BLaER1 (cell line): ENCODE data around the gene KDM4B.
A peak's percentile ranks its signal among the peaks of the same experiment; 100 is the strongest.

Source experiments
- H3K27ac ChIP-seq: shearing (Covaris generic); formaldehyde crosslinking; 2 replicates; pipeline ENCODE4 v1.8.1; 2022
- H3K27me3 ChIP-seq: shearing (Covaris generic); formaldehyde crosslinking; 2 replicates; pipeline ENCODE4 v1.8.1; 2022
- H3K36me3 ChIP-seq: shearing (Covaris generic); formaldehyde crosslinking; 2 replicates; pipeline ENCODE4 v1.8.1; 2022
- H3K4me1 ChIP-seq: shearing (Covaris generic); formaldehyde crosslinking; 2 replicates; pipeline ENCODE4 v1.8.1; 2022
- H3K4me2 ChIP-seq: shearing (Covaris generic); formaldehyde crosslinking; 2 replicates; pipeline ENCODE4 v1.8.1; 2022
- H3K4me3 ChIP-seq: shearing (Covaris generic); formaldehyde crosslinking; 2 replicates; pipeline ENCODE4 v1.8.1; 2022
- H3K9ac ChIP-seq: shearing (Covaris generic); formaldehyde crosslinking; 2 replicates; pipeline ENCODE4 v1.8.1; 2022
- H3K9me3 ChIP-seq: shearing (Covaris generic); formaldehyde crosslinking; 2 replicates; pipeline ENCODE4 v1.8.1; 2022
- H4K20me1 ChIP-seq: shearing (Covaris generic); formaldehyde crosslinking; 2 replicates; pipeline ENCODE4 v1.8.1; 2022
- Cebpa-rat ChIP-seq: shearing (Covaris generic); IDR thresholded peaks from 2 replicates; pipeline ENCODE4 v1.8.1; 2022

KDM4B gene

DNA sequence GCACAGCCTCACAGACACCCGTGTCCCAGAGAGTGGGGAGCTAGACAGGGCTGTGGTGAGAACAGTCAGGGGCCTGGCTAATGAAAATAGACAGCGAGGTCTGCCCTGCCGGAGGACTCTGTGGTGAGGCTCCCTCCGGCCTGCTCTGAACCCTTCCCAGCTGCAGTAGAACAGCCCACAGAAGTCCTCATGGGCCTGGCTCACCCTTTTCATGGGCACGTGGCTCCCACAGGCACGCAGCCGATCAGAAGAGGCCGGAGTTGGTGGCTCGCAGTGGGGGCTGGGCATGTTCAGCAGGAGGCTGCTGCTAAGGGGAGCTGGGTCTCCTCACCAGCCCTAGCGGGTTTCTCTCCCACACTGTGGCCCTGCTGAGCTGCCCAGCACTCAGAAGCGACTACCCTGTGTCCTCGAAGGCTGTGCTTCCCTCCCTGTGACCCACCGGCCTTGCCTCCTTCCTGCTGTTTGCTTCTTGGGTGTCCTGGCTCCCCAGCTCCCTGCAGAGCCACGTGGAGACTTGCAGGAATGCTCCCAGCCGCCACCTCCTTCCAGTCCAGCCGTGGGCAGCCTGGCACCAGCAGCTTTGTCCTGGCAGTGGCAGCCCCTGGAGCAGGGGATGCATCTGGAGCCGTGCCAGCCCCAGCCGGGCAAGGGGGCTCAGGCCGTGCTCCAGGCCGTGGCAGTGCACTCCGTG lies 138.7 kb downstream of the KDM4B start:
- Histone ChIP-seq H3K4me2 (no peak overlapping the region), H3K27ac (peak overlapping the region; percentile 4; the same call in 1 of the 2 replicates), H4K20me1 (peaks cover 98% of the 10 kb centered on the region), H3K9ac (no peak overlapping the region), H3K4me1 (no peaks in the 10 kb centered on the region; the same call in 1 of the 2 replicates), H3K36me3 (peaks cover 100% of the 10 kb centered on the region), H3K27me3 (no peaks in the 10 kb centered on the region), H3K4me3 (no peak overlapping the region), H3K9me3 (no peaks in the 10 kb centered on the region)
- no peak for TF ChIP-seq Cebpa-rat

DNA sequence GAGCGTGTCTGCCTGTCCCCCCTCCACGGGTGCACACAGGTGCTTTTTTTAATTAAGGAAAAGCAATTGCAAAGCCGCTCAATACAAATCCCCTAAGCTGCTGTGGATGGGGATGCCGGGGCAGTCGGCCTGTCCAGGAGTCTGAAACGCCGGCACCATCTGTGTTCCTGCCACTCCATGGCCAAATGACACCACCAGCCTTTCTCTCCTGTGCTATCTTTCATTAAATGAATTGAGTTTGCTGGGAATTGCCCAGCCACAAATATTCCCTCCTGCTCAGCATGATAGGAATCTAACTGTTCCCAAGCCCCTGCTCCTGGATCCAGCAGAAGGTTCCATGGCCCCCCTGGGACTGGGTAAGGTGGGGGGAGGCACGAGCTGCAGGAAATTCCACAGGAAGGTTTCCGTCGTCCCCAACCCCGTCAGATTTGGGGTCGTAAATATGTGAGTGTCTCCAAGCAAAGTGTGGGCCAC lies 139.2 kb downstream of the KDM4B start:
- H3K4me2 ChIP-seq: no peak overlapping the region
- H4K20me1 ChIP-seq: peaks cover 97% of the 10 kb centered on the region
- no peak overlapping the region for H3K9ac ChIP-seq
- H3K4me3 ChIP-seq: no peak overlapping the region
- no peaks in the 10 kb centered on the region for H3K27me3 ChIP-seq
- H3K9me3 ChIP-seq: no peaks in the 10 kb centered on the region
- no peak for TF ChIP-seq Cebpa-rat
- H3K4me1 ChIP-seq: no peaks in the 10 kb centered on the region; the same call in 1 of the 2 replicates
- H3K27ac ChIP-seq: no peak overlapping the region
- H3K36me3 ChIP-seq: peaks cover 98% of the 10 kb centered on the region

DNA sequence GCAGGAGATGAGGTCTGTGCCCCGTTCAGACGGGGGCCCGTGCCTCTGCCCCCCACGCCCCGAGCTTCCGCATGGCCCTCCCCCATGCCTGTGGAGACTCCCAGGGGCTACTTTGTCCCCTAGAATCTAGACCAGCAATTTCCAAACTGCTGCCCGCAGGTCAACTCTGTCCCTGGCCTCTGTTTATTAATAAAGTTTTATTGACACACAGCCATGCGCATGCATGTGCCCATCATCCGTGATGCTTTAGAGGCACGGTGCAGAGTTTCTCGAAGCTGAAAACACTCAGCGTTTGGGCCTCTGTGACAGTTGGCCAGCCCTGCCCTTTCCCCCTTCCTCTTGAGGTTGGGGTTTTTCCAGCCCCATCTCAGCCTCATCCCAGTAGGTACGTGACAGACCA lies 140.0 kb downstream of the KDM4B start:
- H3K9me3 ChIP-seq: no peaks in the 10 kb centered on the region
- peaks cover 98% of the 10 kb centered on the region for H3K36me3 ChIP-seq
- H3K4me2 ChIP-seq: no peak overlapping the region
- H3K27ac ChIP-seq: no peak overlapping the region
- no peak overlapping the region for H3K4me3 ChIP-seq
- no peak for TF ChIP-seq Cebpa-rat
- H4K20me1 ChIP-seq: peaks cover 96% of the 10 kb centered on the region
- H3K4me1 ChIP-seq: no peaks in the 10 kb centered on the region; the same call in 1 of the 2 replicates
- H3K27me3 ChIP-seq: no peaks in the 10 kb centered on the region
- H3K9ac ChIP-seq: no peak overlapping the region

DNA sequence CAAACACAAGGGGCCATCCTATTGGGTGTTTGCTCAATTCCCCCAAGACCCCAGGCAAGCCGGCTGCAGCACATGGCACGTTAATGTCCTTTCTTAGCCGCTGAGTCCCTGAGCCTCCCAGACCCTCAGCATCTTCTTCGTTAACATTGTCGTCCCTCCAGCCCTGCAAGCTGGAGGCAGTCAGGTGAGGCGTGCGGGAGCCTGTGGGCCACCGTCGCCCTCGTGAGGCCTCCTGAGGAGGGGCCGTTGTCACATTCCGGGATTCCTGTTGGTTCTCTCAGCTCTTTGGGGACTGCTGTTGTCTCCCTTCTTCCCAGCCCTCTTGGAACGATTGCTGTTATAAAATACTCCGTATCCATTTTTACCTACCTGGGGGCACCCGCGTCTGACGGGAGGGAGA lies 140.6 kb downstream of the KDM4B start:
- no peaks in the 10 kb centered on the region; the same call in 1 of the 2 replicates for H3K4me1 ChIP-seq
- peaks cover 96% of the 10 kb centered on the region for H4K20me1 ChIP-seq
- H3K4me2 ChIP-seq: no peak overlapping the region
- no peak overlapping the region for H3K9ac ChIP-seq
- TF ChIP-seq Cebpa-rat: no peak
- H3K27ac ChIP-seq: no peak overlapping the region
- no peaks in the 10 kb centered on the region for H3K27me3 ChIP-seq
- no peak overlapping the region for H3K4me3 ChIP-seq
- H3K36me3 ChIP-seq: peaks cover 98% of the 10 kb centered on the region
- no peaks in the 10 kb centered on the region for H3K9me3 ChIP-seq

DNA sequence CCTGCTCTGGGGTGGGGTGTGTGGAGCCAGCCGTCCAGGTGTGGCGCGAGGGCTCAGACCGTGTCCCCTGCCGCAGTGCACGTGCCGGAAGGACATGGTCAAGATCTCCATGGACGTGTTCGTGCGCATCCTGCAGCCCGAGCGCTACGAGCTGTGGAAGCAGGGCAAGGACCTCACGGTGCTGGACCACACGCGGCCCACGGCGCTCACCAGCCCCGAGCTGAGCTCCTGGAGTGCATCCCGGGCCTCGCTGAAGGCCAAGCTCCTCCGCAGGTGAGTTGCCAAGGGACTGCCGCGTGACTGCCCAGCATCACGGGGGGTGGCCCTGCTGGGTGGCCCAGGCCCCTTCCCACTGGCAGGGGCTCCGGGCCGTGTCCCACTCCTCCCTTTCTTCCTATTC lies 141.6 kb downstream of the KDM4B start:
- peaks cover 98% of the 10 kb centered on the region for H3K36me3 ChIP-seq

DNA sequence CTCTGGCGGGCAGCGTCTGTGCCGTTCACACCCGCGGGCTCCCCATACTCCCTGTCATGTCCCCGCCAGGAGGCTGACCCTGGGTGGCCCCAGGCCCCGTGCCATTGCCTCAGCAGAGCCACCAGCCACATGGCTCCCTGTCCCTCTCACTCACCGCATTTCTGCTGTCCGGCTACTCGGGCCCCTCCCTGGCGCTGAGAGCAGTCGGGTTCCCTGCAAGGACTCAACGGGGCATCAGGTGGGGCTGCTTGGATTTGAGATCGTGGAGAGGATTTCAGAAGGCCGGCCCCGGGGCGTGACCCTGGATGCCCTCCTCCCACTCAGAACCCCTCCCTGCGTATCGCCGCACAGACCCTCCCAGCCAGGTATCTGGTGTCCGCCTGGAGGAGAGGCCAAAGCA lies 142.1 kb downstream of the KDM4B start:
- Histone ChIP-seq H3K4me2 (no peak overlapping the region), H3K36me3 (peaks cover 98% of the 10 kb centered on the region), H3K4me1 (no peaks in the 10 kb centered on the region; the same call in 1 of the 2 replicates), H3K9me3 (peaks cover 9% of the 10 kb centered on the region; the same call in 1 of the 2 replicates), H3K27me3 (no peaks in the 10 kb centered on the region), H3K4me3 (no peak overlapping the region), H3K9ac (no peak overlapping the region), H3K27ac (no peak overlapping the region), H4K20me1 (peaks cover 94% of the 10 kb centered on the region)
- no peak for TF ChIP-seq Cebpa-rat

More for the DNA sequence above, 141.6 kb downstream of the KDM4B start:
- Histone ChIP-seq H4K20me1 (peaks cover 96% of the 10 kb centered on the region), H3K27ac (no peak overlapping the region), H3K9me3 (peaks cover 4% of the 10 kb centered on the region; the same call in 1 of the 2 replicates), H3K4me3 (no peak overlapping the region), H3K27me3 (no peaks in the 10 kb centered on the region), H3K4me1 (no peaks in the 10 kb centered on the region; the same call in 1 of the 2 replicates), H3K4me2 (no peak overlapping the region), H3K9ac (no peak overlapping the region)
- TF ChIP-seq Cebpa-rat: no peak

DNA sequence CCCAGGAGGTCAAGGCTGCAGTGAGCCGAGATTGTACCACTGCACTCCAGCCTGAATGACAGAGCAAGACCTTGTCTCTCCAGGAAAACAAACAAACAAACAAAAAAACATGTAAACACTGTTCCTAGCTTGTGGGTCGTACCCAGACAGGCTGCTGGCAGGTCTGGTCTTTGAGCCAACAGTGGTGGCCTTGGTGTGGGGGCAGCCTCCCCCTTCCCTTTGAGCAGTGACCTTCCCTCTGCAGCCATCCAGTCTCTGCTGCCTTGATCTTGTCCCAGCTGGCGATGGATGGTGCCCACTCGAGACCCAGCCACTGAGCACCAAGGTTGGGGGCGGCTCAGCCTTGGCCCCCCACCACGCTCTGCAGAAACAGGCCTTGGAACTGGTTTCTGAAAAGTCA lies 143.3 kb downstream of the KDM4B start:
- Histone ChIP-seq H3K27me3 (no peaks in the 10 kb centered on the region), H3K9ac (no peak overlapping the region), H4K20me1 (peaks cover 91% of the 10 kb centered on the region), H3K4me1 (peaks cover 9% of the 10 kb centered on the region), H3K27ac (no peak overlapping the region), H3K9me3 (peaks cover 15% of the 10 kb centered on the region; the same call in 1 of the 2 replicates), H3K36me3 (peaks cover 96% of the 10 kb centered on the region), H3K4me3 (no peak overlapping the region), H3K4me2 (no peak overlapping the region)
- no peak for TF ChIP-seq Cebpa-rat

DNA sequence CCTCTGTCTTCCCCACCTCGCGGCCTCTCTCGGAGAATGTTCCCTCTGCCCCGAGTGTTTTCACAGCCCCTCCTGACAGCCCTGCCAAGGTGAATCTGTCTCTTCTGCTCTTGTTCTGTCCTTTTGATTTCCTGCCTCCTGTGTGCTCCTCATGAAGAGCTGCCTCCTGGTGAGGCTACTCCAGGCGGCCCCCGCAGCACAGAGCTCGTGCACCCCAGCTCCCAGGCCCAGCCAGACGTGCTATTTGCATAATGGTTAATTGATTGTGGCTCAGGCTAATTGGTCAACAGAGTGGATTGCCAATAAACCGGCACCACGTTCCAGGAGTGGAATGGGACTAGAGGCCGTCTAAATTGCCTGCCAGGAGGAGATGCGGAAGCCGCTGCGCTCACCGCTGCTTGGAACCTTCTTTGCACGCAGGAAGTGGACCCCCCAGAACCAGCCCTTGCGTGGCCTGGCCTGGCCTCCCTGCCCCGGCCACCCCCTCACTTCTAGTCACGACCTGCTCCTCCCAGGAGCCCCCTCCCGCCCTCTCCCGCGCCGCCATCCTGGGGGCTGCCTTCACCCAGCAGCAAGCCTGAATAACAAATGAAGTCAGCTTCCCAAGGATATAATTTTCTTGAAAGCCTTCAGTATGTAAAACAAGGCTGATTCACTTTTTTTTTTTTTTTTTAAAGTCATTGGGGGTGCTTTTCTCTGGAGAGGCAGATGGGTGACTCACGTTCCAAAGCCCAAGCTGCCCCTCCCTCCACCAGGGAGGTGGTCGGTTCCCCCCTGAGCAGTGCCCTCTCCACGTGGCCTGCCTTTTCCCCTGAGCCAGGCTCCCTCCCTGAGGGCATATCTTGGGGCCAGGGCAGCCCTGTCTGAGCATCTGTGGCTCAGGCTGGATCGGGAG lies 144.0 kb downstream of the KDM4B start:
- no peaks in the 10 kb centered on the region for H3K27me3 ChIP-seq
- H3K4me3 ChIP-seq: no peak overlapping the region
- TF ChIP-seq Cebpa-rat: no peak
- peaks cover 15% of the 10 kb centered on the region; the same call in 1 of the 2 replicates for H3K9me3 ChIP-seq
- H4K20me1 ChIP-seq: peaks cover 91% of the 10 kb centered on the region
- no peak overlapping the region for H3K4me2 ChIP-seq
- no peak overlapping the region for H3K9ac ChIP-seq
- no peak overlapping the region for H3K27ac ChIP-seq
- peaks cover 89% of the 10 kb centered on the region for H3K36me3 ChIP-seq
- peaks cover 17% of the 10 kb centered on the region for H3K4me1 ChIP-seq

DNA sequence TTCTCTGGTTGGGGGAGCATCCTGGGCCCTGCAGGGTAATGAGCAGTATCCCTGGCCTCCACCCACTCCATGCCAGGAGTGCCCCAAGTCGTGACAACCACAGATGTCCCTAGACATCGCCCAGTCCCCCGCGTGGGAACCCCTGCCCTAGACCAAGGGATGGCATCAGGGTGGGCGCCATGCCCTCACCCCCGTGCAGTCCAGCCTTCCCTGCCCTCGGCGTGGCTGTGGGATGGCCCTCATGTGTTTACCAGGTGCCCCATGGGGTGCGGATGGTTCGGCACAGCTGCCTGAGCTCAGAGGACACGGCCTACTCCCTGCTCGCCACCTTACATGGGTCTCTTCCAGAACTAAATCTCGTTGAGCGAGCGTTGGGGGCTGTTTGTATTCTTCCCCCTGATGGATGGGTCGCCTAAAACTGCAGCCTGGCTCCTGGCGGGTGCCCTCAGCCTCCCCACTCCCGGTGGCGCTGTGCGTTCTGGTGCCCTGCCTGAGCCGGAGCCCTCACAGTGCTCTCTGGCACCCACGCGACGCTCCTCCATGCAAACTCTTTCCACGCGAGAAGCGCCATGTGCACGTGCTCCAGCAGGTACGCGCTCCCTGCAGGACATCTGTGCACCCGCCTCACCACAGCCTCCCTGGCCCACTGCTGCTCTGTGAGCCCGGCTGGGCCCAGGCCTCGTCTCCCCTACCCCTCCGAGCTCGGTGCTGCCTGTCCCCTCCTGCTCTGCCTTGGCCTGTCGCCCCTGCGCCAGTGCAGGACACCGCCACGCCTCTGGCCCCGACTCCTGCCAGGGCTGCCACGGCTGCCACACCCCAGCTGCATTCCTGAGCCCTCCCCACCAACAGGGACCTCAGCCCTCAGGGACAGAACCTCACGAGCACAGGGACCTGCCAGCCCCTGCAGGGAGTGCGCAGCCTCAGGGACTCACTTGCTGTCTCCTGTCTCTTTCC lies 145.0 kb downstream of the KDM4B start:
- peaks cover 81% of the 10 kb centered on the region for H3K36me3 ChIP-seq
- peaks cover 26% of the 10 kb centered on the region for H3K4me1 ChIP-seq
- peaks cover 15% of the 10 kb centered on the region; the same call in 1 of the 2 replicates for H3K9me3 ChIP-seq
- TF ChIP-seq Cebpa-rat: no peak
- peaks cover 91% of the 10 kb centered on the region for H4K20me1 ChIP-seq
- no peaks in the 10 kb centered on the region for H3K27me3 ChIP-seq
- no peak overlapping the region for H3K27ac ChIP-seq
- H3K4me3 ChIP-seq: no peak overlapping the region
- no peak overlapping the region for H3K4me2 ChIP-seq
- H3K9ac ChIP-seq: no peak overlapping the region
